Measurements from ENCODE around the gene C1QTNF1.
"Not testable (repeated sequence)": the region's sequence is repeated elsewhere in the genome, so short reads cannot be mapped to it uniquely, and the experiment has no call there.

Gene C1QTNF1

GRCh38 chr17:79027274-79027924 is 3.4 kb downstream of the C1QTNF1 start:
- Histone ChIP-seq H3K27me3 (ENCODE audit: control insufficient read depth, insufficient read depth, low read length) (peaks cover 33% of the 10 kb centered on the region), H3K9me3 (ENCODE audit: control insufficient read depth, insufficient read depth, low read length) (no peaks in the 10 kb centered on the region), H3K4me1 (ENCODE audit: control insufficient read depth, insufficient read depth, low read length) (no peaks in the 10 kb centered on the region), H3K27ac (ENCODE audit: low read length) (no peak overlapping the region), H3K4me3 (ENCODE audit: low read length) (no peak overlapping the region), H3K36me3 (ENCODE audit: control insufficient read depth, insufficient read depth, low read length) (no peaks in the 10 kb centered on the region)
- DNase-seq (ENCODE audit: low read depth, low spot score) = no peak
- WGBS (ENCODE audit: insufficient coverage, insufficient read length) = no CpG with 5 or more reads among the region's 10 CpGs

GRCh38 chr17:79027925-79028491 is 4.0 kb downstream of the C1QTNF1 start:
- WGBS (ENCODE audit: insufficient coverage, insufficient read length) = no CpG with 5 or more reads among the region's 16 CpGs
- Histone ChIP-seq H3K36me3 (ENCODE audit: control insufficient read depth, insufficient read depth, low read length) (no peaks in the 10 kb centered on the region), H3K9me3 (ENCODE audit: control insufficient read depth, insufficient read depth, low read length) (no peaks in the 10 kb centered on the region), H3K27ac (ENCODE audit: low read length) (no peak overlapping the region), H3K4me3 (ENCODE audit: low read length) (no peak overlapping the region), H3K4me1 (ENCODE audit: control insufficient read depth, insufficient read depth, low read length) (no peaks in the 10 kb centered on the region), H3K27me3 (ENCODE audit: control insufficient read depth, insufficient read depth, low read length) (peaks cover 27% of the 10 kb centered on the region)
- no peak for DNase-seq (ENCODE audit: low read depth, low spot score)

- H3K27me3 ChIP-seq (ENCODE audit: control insufficient read depth, insufficient read depth, low read length) = peaks cover 20% of the 10 kb centered on the region; the same call in 1 of the 2 replicates
- no peak overlapping the region for H3K4me3 ChIP-seq (ENCODE audit: low read length)
- no peaks in the 10 kb centered on the region for H3K36me3 ChIP-seq (ENCODE audit: control insufficient read depth, insufficient read depth, low read length)
- no peaks in the 10 kb centered on the region for H3K4me1 ChIP-seq (ENCODE audit: control insufficient read depth, insufficient read depth, low read length)
- no peaks in the 10 kb centered on the region for H3K9me3 ChIP-seq (ENCODE audit: control insufficient read depth, insufficient read depth, low read length)
- no CpG with 5 or more reads among the region's 17 CpGs for WGBS (ENCODE audit: insufficient coverage, insufficient read length)
- no peak for DNase-seq (ENCODE audit: low read depth, low spot score)
- H3K27ac ChIP-seq (ENCODE audit: low read length) = no peak overlapping the region
Observed at GRCh38 chr17:79028496-79029326, 4.7 kb downstream of the C1QTNF1 start.

- H3K27me3 ChIP-seq (ENCODE audit: control insufficient read depth, insufficient read depth, low read length) = peaks cover 16% of the 10 kb centered on the region; the same call in 1 of the 2 replicates
- H3K27ac ChIP-seq (ENCODE audit: low read length) = no peak overlapping the region
- no CpG with 5 or more reads among the region's 16 CpGs for WGBS (ENCODE audit: insufficient coverage, insufficient read length)
- H3K9me3 ChIP-seq (ENCODE audit: control insufficient read depth, insufficient read depth, low read length) = no peaks in the 10 kb centered on the region
- no peak overlapping the region for H3K4me3 ChIP-seq (ENCODE audit: low read length)
- H3K4me1 ChIP-seq (ENCODE audit: control insufficient read depth, insufficient read depth, low read length) = no peaks in the 10 kb centered on the region
- DNase-seq (ENCODE audit: low read depth, low spot score) = no peak
- H3K36me3 ChIP-seq (ENCODE audit: control insufficient read depth, insufficient read depth, low read length) = no peaks in the 10 kb centered on the region
Observed at GRCh38 chr17:79029327-79030009, 5.5 kb downstream of the C1QTNF1 start.

GRCh38 chr17:79030636-79031035 is 6.7 kb downstream of the C1QTNF1 start:
- no CpG with 5 or more reads among the region's 12 CpGs for WGBS (ENCODE audit: insufficient coverage, insufficient read length)
- H3K4me1 ChIP-seq (ENCODE audit: control insufficient read depth, insufficient read depth, low read length); H3K27me3 ChIP-seq (ENCODE audit: control insufficient read depth, insufficient read depth, low read length); H3K9me3 ChIP-seq (ENCODE audit: control insufficient read depth, insufficient read depth, low read length); H3K27ac ChIP-seq (ENCODE audit: low read length); H3K4me3 ChIP-seq (ENCODE audit: low read length); DNase-seq (ENCODE audit: low read depth, low spot score); H3K36me3 ChIP-seq (ENCODE audit: control insufficient read depth, insufficient read depth, low read length): not testable (repeated sequence)

GRCh38 chr17:79031996-79032875 is 8.3 kb downstream of the C1QTNF1 start:
- H3K4me3 ChIP-seq (ENCODE audit: low read length) = no peak overlapping the region
- no peak for DNase-seq (ENCODE audit: low read depth, low spot score)
- H3K27me3 ChIP-seq (ENCODE audit: control insufficient read depth, insufficient read depth, low read length) = 0 out of 2 replicates have a peak, but pooled peaks cover 2% of the 10 kb centered on the region
- H3K9me3 ChIP-seq (ENCODE audit: control insufficient read depth, insufficient read depth, low read length) = no peaks in the 10 kb centered on the region
- no peaks in the 10 kb centered on the region for H3K4me1 ChIP-seq (ENCODE audit: control insufficient read depth, insufficient read depth, low read length)
- no peaks in the 10 kb centered on the region for H3K36me3 ChIP-seq (ENCODE audit: control insufficient read depth, insufficient read depth, low read length)
- no peak overlapping the region for H3K27ac ChIP-seq (ENCODE audit: low read length)
- WGBS (ENCODE audit: insufficient coverage, insufficient read length) = no CpG with 5 or more reads among the region's 26 CpGs

- H3K36me3 ChIP-seq (ENCODE audit: control insufficient read depth, insufficient read depth, low read length) = no peaks in the 10 kb centered on the region
- no peak overlapping the region for H3K4me3 ChIP-seq (ENCODE audit: low read length)
- no peaks in the 10 kb centered on the region for H3K9me3 ChIP-seq (ENCODE audit: control insufficient read depth, insufficient read depth, low read length)
- no peaks in the 10 kb centered on the region for H3K27me3 ChIP-seq (ENCODE audit: control insufficient read depth, insufficient read depth, low read length)
- no CpG with 5 or more reads among the region's 9 CpGs for WGBS (ENCODE audit: insufficient coverage, insufficient read length)
- H3K4me1 ChIP-seq (ENCODE audit: control insufficient read depth, insufficient read depth, low read length) = no peaks in the 10 kb centered on the region
- H3K27ac ChIP-seq (ENCODE audit: low read length) = no peak overlapping the region
- no peak for DNase-seq (ENCODE audit: low read depth, low spot score)
Observed at GRCh38 chr17:79033046-79033616, 9.2 kb downstream of the C1QTNF1 start.

- H3K4me3 ChIP-seq (ENCODE audit: low read length) = no peak overlapping the region
- no peaks in the 10 kb centered on the region for H3K27me3 ChIP-seq (ENCODE audit: control insufficient read depth, insufficient read depth, low read length)
- H3K36me3 ChIP-seq (ENCODE audit: control insufficient read depth, insufficient read depth, low read length) = no peaks in the 10 kb centered on the region
- no CpG with 5 or more reads among the region's 28 CpGs for WGBS (ENCODE audit: insufficient coverage, insufficient read length)
- no peaks in the 10 kb centered on the region for H3K4me1 ChIP-seq (ENCODE audit: control insufficient read depth, insufficient read depth, low read length)
- no peak for DNase-seq (ENCODE audit: low read depth, low spot score)
- no peaks in the 10 kb centered on the region for H3K9me3 ChIP-seq (ENCODE audit: control insufficient read depth, insufficient read depth, low read length)
- no peak overlapping the region for H3K27ac ChIP-seq (ENCODE audit: low read length)
Observed at GRCh38 chr17:79033741-79034501, 10.0 kb downstream of the C1QTNF1 start.

GRCh38 chr17:79034931-79035485 is 11.0 kb downstream of the C1QTNF1 start:
- no peaks in the 10 kb centered on the region for H3K27me3 ChIP-seq (ENCODE audit: control insufficient read depth, insufficient read depth, low read length)
- H3K4me1 ChIP-seq (ENCODE audit: control insufficient read depth, insufficient read depth, low read length) = no peaks in the 10 kb centered on the region
- H3K27ac ChIP-seq (ENCODE audit: low read length) = no peak overlapping the region
- no peaks in the 10 kb centered on the region for H3K36me3 ChIP-seq (ENCODE audit: control insufficient read depth, insufficient read depth, low read length)
- H3K4me3 ChIP-seq (ENCODE audit: low read length) = no peak overlapping the region
- WGBS (ENCODE audit: insufficient coverage, insufficient read length) = no CpG with 5 or more reads among the region's 8 CpGs
- H3K9me3 ChIP-seq (ENCODE audit: control insufficient read depth, insufficient read depth, low read length) = no peaks in the 10 kb centered on the region
- no peak for DNase-seq (ENCODE audit: low read depth, low spot score)
